HG03342 (cell line): ENCODE results near the gene GDI1.

ENCODE experiments used
- ATAC-seq: cut with Tn5 transposase; IDR thresholded peaks from one replicate; pipeline ENCODE4 v1.9.1; 2021; ENCODE audit warnings: mild to moderate bottlenecking, moderate library complexity; ENCODE audit not compliant: unreplicated experiment

GDI1 gene

DNA sequence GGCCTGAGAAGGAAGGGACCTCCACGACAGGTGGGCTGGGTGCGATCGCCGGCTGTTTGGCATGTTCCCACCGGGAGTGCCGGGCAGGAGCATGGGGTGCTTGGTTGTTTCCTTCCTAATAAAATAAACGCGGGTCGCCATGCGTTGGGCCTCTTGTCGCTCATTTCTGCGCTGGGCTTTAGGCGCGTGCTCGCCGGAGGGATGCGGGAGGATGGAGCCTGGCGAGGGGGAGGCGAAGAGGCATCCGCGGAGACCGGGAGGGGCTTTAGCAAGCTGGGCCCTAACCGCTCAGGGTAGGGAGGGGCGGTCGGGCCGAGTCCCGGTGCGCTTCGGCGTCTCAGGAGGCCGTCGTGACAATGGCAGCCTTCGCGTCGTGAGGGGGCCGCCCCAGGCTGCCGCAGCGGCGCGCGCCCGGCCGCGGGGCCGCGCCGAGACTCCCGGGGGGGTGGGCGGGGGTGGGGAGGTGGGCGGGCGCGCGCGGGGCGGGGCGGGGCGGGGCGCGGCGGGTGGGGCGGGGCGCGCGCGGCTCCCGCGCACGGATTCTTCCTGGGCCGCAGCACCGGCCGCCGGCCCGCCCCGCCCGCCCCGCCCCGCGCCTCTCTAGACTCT lies 476 bp upstream of the GDI1 start:
- ATAC-seq, result no peak

DNA sequence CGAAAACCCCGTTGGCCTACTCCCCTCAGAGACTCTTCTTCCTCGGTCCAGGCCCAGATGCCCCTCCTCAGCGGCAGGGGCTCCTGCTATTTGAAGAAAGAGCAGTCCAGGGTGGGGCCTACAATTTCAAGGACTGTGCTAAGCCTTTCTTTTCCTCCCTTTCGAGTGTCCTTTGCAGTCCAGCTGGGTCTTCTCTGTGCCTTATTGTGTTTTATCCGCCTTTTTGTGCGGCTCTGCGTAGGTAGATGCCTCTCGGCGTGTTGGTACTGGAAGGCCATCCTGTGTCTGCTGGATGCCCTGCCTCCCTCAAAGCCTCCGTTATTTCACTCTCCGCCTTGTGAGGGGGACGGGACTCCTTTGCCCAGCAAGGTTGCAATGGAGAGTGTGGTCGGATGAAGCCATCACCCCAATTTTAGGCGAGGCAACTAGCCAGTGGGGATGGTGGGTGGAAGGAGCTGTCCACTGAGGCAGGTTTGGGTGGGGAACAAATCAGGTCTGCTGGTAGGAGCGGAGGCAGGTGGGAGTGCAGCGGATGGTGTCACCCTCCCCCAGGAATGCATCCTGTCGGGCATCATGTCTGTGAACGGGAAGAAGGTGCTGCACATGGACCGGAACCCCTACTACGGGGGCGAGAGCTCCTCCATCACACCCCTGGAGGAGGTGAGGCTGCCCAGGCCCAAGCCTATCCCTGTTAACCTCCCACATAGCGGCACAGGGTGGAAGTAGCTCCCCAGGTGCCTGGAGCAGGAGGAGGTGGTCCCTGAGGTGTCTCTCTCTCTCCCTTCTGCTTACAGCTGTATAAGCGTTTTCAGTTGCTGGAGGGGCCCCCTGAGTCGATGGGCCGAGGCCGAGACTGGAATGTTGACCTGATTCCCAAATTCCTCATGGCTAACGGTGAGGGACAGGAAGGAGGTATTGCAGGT lies 1.3 kb downstream of the GDI1 start:
- ATAC-seq, result no peak

DNA sequence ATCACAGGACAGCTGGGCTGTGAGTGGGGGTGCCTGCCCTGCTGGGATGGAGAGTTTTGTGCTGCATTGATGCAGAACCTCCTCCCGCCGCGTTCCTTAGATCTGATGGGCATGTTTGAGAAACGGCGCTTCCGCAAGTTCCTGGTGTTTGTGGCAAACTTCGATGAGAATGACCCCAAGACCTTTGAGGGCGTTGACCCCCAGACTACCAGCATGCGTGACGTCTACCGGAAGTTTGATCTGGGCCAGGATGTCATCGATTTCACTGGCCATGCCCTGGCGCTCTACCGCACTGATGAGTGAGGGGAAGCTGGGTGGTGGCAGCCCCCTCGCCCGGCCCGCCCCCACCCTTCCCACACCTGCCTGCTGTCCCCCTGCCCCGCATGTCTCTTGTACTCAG lies 2.9 kb downstream of the GDI1 start:
- ATAC-seq, result no peak

DNA sequence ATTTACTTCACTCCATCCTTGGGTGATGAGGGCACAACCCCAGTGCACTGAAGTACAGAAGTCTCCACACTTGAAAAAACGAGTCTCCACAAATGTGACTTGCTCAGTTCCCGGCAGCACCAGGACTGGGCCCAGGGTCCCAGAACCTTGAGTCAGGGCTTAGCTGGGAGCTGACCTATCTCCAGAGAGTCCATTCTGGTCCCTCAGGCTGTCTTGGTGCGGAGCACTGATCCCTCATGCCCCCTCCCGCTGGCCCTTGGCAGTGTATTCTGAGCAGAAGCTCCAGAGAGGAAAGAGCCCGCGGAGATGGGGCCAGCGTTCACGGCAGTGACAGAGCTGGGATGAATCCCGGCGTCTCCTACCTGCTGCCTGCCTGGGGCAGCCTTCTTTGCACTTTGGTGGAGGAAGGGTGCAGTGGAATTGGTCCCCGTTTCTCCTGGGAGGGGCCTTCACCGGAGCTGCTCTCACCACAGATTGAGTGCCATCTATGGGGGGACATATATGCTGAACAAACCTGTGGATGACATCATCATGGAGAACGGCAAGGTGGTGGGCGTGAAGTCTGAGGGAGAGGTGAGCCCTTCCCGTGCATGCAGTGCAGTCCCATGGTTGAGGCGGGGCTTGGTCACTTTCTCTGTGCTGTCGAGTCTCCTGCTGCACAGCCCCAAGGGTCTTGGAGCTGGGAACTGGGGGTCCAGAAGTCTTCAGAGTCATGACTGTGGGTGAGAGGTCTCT lies 3.8 kb downstream of the GDI1 start:
- ATAC-seq, result no peak

DNA sequence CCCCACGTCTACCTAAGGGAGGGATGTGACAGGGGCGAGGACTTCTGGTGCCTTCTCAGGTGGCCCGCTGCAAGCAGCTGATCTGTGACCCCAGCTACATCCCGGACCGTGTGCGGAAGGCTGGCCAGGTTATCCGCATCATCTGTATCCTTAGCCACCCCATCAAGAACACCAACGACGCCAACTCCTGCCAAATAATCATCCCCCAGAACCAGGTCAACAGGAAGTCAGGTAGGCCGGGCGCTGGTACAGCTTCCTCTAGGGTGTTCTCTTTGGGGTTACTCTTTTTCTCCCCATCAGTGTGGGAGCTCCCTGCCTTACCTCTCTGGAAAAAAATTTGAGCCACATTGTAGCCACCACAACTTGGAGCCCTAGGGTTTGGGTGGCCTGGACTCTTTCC lies 4.6 kb downstream of the GDI1 start:
- ATAC-seq, result no peak

DNA sequence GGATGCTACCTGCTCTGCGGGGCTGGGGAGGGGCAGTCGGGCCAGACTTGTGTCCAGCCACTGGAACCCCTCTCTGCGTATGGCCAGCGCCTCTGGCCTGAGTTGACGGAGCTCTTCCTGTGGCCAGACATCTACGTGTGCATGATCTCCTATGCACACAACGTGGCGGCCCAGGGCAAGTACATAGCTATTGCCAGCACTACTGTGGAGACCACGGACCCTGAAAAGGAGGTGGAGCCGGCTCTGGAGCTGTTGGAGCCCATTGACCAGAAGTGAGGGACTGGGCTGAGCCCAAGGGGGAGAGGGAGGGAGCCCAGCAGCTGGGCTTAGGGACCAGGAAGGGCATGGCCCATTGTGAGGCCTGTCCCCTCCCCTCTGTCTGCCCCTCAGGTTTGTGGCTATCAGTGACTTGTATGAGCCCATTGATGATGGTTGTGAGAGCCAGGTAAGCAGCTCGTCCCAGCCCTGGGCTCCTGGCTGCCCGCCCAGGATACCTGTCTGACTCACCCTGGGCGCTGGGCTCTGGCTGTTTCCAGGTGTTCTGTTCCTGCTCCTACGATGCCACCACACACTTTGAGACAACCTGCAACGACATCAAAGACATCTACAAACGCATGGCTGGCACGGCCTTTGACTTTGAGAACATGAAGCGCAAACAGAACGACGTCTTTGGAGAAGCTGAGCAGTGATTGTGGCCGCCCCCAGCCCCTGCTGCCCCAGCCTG lies 5.2 kb downstream of the GDI1 start:
- no peak for ATAC-seq

DNA sequence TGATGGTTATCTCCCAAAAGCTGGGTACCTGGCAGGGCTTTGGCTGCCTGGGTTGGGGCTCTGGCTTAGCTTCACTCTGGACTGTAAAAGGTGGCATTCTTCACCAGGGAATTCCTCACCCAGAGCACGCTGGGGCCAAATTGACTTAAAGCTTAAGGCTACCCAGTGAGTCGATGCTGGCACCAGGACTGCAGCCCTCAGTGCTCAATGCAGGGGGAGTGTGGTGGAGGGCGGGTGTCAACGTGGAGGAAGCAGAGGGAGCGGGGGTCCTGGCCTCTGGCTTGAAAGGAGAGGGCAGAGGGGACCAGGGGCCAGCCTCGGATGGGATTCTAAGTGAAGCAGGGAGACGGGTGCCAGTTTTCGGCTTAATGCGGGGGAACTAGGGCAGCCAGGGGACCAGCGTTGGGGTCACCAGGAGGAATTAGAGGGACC lies 6.5 kb downstream of the GDI1 start:
- no peak for ATAC-seq

DNA sequence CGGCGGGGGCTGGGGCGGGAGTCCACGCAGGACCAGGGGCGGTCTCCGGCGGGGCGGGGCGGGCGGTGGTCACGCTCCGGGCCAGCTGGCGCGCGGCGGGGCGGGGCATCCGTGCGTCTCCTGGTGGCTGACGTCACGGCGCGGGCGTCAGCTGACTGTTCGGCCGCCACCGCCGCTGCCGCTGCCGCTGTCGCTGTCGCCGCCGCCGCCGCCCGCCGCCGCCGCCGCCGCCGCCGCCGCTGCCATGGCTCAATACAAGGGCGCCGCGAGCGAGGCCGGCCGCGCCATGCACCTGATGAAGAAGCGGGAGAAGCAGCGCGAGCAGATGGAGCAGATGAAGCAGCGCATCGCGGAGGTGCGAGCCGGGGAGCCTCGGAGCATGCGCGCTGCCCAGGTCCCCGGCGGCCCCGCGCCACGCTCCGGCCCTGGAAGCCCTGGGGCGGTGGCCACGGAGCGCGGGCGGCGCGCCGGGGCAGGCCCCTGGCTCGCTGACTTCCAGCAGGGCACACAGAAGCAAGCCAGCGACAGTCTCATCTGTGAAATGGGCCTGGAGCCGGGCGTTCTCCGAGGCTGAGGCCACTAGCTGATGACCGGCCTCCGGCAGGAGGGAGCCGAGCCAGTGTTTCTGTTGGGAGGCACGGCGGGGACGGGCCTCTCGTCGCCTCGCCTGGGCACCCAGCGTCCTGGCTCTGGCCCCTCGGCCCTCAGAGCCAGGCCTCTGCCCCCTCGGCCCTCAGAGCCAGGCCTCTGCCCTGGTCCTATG lies 7.2 kb downstream of the GDI1 start, which contains the start of gene FAM50A:
FAM50A (plus strand) TSS at position 150 of the 763 bp plus-strand sequence; CDS start at position 245, 95 bp downstream.
- peak; percentile 69 for ATAC-seq

DNA sequence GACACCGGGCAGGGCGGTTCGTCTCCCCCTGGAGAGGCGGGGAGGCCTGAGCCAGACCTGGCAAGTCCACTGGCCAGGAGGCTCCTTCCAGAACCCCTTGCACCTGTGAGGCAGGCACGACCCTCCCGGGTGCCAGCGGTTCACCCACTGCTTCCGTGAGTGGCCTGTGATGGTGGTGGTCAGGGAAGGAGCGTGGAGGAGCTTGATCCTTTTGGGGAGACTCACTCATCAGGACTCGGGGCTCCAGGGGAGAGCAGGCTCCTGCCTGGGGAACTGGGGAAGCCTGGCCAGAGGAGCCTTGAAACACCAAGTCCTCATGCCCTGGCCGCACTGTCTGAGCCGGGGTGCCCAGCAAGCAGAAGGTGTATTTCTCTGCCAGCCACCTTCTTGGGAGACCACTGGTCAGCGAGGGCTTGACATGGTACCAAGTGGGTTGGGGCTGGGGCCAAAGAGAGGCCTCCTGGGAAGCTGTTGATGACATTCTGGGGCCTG lies 7.8 kb downstream of the GDI1 start:
- ATAC-seq, result peak; percentile 20

DNA sequence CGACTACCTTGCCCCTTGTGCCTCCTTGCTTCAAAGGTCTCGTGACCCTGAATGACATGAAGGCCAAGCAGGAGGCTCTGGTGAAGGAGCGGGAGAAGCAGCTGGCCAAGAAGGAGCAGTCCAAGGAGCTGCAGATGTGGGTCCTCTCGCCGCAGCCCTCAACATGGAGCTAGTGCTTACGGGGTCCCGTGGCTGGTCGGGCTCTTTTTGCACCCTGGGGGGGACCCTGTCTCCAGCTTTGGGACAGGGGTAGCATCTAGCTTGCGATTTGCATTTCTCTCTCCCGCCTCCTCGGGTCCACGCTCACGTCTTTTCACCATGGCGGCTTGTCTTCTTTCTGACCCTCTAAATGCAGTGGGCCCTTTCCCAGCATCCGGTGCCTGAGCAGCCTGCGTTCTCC lies 8.8 kb downstream of the GDI1 start:
- ATAC-seq, result no peak

DNA sequence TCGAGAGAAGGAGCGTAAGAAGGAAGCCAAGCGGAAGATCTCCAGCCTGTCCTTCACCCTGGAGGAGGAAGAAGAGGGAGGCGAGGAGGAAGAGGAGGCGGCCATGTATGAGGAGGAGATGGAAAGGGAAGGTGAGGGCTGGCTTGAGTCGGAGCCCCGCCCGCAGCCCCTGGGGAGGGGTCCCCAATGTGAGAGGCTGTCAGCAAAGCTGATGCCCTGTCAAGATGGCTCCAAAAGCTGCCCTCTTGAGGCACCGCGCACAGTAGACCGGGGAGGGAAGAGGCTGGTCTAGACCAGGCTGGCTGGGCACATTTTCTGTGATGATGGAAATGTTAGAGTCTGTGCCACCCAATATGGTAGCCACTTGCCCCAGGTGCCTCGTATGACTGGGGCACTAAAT lies 9.5 kb downstream of the GDI1 start:
- no peak for ATAC-seq

DNA sequence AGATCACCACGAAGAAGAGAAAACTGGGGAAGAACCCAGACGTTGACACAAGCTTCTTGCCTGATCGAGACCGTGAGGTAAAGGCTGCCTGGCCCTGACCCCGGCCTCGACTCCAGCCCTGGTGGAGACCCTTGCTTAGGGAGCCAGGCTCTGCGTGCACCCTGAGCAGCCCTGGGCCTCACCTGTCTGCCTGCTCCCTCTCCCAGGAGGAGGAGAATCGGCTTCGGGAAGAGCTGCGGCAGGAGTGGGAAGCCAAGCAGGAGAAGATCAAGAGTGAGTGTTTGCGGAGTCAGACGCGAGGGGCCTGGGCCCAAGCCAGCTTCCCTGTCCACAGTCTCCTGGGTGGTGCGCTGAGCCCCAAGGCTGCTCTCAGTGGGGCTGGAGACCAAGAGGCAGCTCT lies 11.5 kb downstream of the GDI1 start:
- no peak for ATAC-seq

DNA sequence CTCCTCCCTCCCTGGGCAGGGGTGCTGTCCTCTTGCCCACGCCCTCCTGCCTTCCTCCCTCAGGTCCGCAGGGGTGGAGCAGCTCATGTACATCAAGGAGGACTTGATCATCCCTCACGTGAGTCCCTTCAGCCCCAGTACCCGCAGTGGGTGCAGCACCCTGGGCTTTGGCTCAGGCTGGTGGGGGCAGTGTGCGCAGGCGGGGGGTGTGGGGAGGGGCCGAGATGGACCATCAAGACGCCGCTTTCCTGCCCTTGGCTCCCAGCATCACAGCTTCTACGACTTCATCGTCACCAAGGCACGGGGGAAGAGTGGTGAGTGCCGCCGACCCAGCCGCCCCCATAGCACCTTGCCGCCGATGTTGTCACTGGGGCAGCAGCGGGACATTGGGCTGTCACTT lies 12.7 kb downstream of the GDI1 start:
- ATAC-seq, result no peak

DNA sequence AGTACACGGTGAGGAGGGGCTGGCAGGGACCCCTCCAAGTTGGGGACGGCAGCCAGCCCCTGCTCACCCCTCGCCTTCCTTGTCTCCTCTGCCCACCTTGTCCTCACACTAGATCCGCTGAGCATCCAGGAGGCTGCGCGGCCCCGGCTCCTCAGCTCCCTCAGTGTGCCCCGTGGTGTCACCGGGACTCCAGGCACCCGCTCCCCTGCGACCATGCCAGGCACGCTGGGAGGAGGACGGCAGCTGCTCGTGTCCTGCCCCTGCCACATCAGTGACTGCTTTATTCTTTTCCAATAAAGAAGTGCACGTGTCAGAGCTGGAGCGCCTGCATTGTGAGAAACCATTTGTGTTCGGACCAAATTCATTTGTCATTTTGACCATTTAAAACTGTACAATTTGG lies 13.4 kb downstream of the GDI1 start:
- no peak for ATAC-seq

DNA sequence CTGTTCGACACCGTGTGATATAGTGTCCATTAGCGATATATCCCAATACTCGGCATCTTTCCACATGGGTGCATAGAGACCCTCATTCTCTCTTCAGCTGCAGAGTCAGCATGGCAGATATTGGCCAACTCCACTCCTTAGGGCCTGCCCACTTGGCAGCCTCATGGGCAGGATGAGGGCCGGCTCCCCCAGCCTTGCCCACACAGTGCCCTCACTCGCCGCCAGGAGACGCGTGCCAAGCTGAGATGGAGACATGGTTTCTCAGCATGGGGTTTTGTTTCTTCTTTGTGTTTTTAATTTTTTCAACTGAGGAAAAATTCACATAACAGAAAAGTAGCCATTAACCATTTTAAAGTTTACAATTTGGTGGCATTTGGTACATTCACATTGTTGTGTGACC lies 15.9 kb downstream of the GDI1 start:
- no peak for ATAC-seq

DNA sequence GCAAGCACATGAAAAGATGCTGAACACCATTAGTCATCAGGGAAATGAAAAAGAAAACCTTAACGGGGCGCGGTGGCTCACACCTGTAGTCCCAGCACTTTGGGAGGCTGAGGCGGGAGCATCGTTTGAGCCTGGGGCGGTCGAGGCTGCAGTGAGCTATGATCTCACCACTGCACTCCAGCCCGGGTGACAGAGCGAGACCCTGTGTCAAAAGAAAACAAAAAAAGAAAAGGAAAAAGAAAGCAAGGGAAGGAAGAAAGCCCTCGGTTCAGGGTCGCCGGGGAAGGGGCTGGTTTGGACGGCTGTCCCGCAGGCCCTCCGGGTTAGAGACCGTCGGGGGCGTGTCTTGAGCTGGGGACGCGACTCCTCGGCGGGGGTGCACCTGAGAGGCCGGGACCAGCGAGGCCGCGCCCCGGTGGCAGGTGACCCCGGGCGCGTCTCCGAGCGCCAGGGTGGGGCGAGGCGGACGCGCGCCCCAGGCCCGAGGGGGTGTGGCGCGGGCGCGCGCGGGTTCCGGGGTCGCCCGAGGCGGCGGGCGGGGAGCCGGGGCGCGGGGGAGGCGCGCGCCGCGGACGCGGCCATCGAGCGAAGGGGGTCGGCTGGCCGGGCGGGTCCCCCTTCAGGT lies 20.6 kb downstream of the GDI1 start:
- ATAC-seq, result peak; percentile 60

DNA sequence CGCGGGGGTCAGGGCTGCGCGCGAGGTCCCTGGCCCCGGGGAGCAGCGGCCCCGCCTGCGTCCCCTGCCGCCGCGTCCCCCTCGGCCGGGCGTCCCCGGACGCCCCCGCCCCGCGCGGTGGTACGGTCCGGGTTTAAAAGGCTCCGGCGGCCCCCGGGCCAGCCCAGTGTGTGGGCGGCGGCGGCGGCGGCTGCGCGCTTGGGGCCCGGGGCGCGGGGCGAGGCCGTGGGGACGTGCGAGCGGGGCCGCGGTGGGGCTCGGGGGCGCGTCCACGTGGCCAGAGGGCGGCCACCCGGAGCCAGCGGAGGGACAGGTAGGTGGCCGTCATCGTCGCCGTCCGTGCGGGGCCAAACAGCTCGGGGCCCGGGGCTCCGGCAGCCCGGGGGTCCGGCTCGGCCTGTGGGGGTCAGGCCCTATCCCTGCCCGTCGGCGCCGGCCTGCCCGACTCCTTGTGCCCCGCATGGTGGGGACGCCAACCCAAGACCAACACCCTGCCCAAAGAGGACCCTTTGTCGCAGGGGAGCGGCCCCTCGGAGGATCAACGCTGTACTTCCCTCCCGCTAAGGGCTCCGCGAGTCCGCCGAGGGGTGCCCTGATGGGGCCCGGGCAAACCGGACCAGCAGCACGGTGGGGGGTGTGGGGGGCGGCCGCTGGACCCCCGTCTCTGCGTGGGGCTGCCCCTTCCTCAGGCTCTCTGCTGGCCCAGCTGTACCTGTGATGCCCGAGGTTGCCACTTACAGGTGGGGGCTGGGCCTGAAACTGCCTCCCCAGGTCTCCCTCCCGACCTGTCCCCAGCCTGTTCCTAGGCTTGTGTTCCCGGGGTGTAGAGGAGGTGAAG lies 21.4 kb downstream of the GDI1 start, which contains the start of gene PLXNA3:
PLXNA3 (plus strand) TSS at position 166 of the 838 bp plus-strand sequence. CDS start 1,903 bp downstream, outside the sequence.
- peak; percentile 54 for ATAC-seq

DNA sequence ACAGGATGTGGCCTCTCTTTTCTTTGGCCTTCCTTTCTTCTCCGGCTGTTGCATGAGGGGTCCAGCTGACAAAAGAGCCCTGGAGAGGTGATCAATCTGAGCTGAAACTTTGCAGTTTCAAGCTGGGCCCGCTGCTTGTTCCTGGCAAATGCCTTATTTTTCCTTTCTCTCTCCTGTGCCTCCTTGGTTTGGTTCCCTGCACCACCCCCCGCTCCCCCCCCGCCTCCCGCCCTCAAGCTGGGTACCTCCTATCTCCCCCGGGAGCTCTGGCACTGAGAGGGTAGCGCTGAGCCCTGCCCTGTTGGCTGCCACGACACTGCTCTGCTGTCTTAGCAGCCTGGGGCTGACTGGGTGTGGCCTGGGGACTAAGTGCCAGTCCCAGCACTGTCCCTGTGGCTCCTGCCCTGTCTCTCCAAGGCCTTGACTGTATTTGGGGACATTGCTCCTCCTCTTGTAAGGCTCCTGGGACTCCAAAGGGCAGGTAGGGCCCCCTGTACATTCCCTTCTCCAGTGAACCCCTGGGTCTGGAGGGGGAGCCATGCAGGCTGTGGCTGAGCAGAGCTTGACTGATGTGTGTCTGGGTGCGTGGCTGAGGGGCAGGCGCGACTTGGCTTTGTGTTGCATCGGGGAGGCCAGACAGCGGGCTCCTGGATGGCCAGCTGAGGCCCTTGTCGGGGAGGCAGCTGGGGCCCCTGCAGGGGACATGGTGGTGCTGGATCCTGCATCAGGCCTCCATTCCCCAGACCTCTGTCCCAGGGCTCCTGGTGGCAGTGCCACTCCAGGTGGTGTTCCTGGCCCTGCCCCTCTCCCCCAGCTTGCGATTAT lies 22.2 kb downstream of the GDI1 start:
- ATAC-seq, result no peak
